Stimulated activated CD4-positive, alpha-beta T cell treated with anti-CD3 and anti-CD28 coated beads, Interleukin-1b, Interleukin-23, amount 100 ng/mL, for 24 hours (primary cell): Measurements from ENCODE around the gene MOSPD2.

Experiments
- DNase-seq, 4 experiments: peaks; one replicate each; pipeline ENCODE4 v3.0.0-alpha.2; 2020; ENCODE audit warnings: low read depth in 4 of 4, low spot score in 1 of 4

The MOSPD2 gene

GRCh38 chrX:14872851-14873675 is at the start of gene MOSPD2, which contains the start of gene FANCB:
Gene MOSPD2, plus strand, starts transcription at chrX:14873421. Its CDS starts 108 bp downstream, at chrX:14873529.
Gene FANCB, minus strand, starts transcription at chrX:14873069. Its CDS starts 7,559 bp downstream, at chrX:14865510.
- DNase-seq = peak; percentile 65 to 89 (median 82)

DNA sequence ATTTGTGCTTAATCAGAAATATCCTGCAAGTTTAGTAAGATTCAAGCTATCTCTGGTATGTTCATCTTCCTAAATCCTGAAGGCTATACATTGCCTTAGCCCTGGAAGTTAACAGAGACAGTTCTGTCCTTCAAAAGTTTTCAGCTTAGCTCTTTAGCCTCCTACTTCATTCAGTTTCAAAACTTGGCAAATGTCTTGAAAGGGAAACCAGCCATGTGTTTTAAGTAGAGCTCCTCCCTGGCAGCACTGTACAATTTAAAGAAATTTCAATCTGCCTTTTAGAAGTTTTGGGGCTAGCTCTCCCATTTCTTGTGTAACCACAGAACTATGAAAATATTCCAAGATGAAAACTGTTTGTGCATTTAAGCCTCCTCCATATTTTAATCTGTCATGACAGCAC is 47.4 kb upstream of the MOSPD2 start:
- DNase-seq = no peak

- no peak for DNase-seq
Measured at GRCh38 chrX:14826319-14826718, 46.9 kb upstream of the MOSPD2 start.

DNA sequence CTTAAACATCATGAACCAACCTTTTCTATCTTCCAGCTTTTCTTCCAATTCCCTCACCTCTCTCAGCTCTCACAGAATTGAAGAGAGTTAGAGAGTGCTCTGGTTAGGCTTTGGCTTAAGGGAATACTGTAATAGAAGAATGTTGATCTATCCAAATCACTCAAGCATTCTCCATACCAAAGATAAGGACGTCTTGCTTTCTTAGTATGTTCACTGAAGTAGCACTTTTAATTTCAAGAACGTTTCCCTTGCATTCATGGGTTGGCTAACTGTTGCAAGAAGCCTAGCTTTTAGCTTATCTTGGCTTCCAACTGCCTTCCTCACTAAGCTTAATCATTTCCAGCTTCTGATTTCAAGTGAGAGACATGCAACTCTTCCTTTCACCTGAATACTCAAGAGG is 43.6 kb upstream of the MOSPD2 start:
- no peak for DNase-seq

DNA sequence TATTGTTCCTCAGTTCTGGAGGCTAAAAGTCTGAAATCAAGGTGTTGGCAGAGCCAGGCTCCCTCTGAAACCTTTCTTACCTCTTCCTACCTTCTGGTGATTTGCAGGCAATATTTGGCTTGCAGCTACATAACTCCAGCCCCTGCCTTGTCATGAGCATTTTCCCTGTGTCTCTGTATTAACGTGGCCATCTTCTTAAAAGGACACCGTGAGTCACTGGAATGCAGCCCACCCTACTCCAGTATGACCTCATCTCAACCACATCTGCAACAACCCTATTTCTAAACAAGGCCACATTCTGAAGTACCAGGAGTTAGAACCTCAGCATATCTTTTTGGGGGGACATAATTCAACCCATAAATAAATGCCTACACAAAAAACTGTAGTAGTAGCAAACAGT is 41.1 kb upstream of the MOSPD2 start:
- no peak for DNase-seq

- no peak for DNase-seq
Measured at GRCh38 chrX:14832586-14832985, 40.6 kb upstream of the MOSPD2 start.

- no peak for DNase-seq
Measured at GRCh38 chrX:14837155-14837554, 36.1 kb upstream of the MOSPD2 start.

- DNase-seq = no peak
Measured at GRCh38 chrX:14843666-14844065, 29.6 kb upstream of the MOSPD2 start.

DNA sequence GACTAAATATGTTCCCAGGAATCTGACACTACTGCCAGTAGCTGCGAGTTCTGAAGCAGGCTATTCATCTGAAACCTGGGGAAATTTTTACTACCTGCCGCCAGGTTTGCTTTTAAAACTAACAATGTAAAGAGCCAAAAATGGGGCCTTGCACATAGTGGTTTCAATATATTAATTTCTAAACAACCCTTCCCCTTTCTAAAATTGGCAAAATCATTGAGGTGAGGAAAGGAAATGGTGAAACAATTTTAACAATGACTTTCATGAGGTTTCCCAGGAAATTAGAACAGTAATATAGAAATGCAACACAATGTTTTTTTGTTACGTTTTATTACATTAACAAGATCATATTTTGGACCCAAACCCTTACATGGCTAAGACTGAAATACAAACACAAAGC is 21.7 kb upstream of the MOSPD2 start:
- no peak for DNase-seq

- no peak for DNase-seq
Measured at GRCh38 chrX:14864631-14865030, 8.6 kb upstream of the MOSPD2 start.

DNA sequence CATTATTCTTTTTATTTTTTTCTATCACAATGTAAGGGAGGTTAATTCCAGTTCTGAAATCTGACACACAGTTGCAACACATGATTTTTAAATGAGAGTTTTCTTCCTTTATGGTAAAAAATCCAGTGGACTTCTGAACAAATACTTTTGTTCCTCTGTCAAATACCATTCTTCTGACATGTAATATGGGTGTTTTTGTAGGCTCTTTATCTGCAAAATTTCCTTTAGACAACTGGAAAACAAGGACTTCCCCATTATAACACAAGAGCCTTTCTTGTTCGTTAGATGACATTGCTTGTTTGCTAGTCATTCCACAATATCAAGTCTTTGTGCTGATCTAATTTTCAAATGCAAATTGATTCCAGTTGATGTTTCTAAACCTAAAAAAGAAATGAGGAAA is 8.0 kb upstream of the MOSPD2 start:
- no peak for DNase-seq

GRCh38 chrX:14871767-14872166 is 1.5 kb upstream of the MOSPD2 start:
- DNase-seq = no peak

GRCh38 chrX:14872355-14872754 is 866 bp upstream of the MOSPD2 start:
- DNase-seq = no peak

GRCh38 chrX:14873676-14874049 is 442 bp downstream of the MOSPD2 start:
- no peak for DNase-seq

GRCh38 chrX:14875624-14876023 is 2.4 kb downstream of the MOSPD2 start:
- DNase-seq = no peak

DNA sequence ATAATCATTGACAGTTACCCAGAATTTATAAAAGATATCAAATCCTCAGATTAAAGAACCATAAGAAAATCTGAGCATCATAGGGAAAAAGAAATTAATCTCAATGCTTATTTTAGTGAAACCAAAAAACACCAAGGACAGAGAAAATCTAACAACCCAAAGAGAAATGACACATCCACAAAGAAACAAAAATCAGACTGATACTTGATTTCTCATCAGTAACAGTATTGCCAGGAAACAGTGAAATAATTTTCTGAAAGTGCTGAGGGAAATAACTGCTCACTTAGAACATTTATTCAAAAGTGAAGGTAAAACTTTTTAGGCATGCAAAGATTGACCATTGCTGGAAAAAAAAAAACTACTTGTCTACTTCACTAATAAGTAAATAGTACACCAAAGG is 10.6 kb downstream of the MOSPD2 start:
- DNase-seq = no peak

DNA sequence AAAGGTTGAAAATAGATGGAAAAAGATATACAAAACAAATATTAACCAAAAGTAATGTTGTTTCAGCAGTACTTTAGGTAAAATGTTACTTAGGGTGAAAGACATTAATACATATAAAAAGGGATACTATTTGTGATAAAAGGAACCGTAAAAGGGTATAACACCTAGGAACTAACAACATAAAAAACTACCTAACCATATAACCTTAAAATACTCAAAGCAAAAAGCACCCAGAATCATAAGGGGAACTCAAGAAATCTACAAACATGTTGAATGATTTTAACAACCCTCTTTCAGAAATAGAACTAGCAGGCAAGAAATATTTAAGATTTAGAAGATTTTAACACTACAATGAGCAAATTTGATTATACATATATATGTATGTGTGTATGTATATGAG is 11.5 kb downstream of the MOSPD2 start:
- DNase-seq = no peak

GRCh38 chrX:14886252-14886651 is 13.0 kb downstream of the MOSPD2 start:
- DNase-seq = no peak

DNA sequence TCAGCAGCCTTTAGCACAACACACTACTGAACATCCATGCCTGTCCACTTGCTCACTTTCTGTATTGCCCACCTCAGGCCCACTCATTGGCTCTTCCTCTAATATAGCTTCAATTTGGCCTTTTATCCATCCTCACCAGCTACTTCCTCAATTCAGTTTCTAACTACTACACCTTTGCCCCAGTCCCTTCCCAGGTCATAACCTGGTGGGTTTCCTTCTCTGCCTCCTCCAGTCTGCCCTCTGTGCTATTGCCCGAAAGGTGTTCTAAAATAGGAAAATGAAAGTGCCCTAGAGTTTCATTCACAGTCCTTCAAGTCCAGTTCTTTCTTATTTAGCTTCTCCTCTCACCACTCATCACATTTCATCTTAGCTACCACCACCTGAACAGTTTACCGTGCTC is 23.1 kb downstream of the MOSPD2 start:
- DNase-seq = no peak

GRCh38 chrX:14897042-14897441 is 23.8 kb downstream of the MOSPD2 start:
- DNase-seq = no peak

GRCh38 chrX:14899607-14900006 is 26.4 kb downstream of the MOSPD2 start:
- no peak for DNase-seq

DNA sequence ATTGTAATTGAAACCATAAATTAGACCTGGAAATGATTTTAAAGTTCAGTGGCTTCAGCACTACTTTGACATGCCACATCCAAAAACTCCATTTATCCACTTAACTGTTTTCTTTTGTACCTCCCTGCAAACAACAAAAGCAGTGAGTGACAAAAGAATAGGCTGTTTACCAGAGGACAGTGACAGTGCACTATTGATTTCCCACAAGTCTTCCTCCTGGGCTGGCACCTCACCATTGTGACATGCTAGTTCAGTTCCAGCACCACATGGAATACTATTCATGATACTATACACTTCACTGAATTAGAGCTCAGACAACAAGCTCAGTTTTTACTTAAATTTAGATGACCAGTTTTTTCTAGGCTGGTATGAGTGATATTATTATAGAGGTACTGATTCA is 29.3 kb downstream of the MOSPD2 start:
- DNase-seq = no peak

- DNase-seq = no peak
Measured at GRCh38 chrX:14903891-14904290, 30.7 kb downstream of the MOSPD2 start.
